Activated CD8-positive, alpha-beta T cell treated with anti-CD3 and anti-CD28 coated beads for 36 hours (primary cell): ENCODE results near the gene MRPS35. TPM values are rescaled to one million over a fixed set of nuclear protein-coding genes. Genes with fewer than 3 reads are reported as not detected.
A peak's percentile ranks its signal among the peaks of the same experiment; 100 is the strongest.

Experiments used
- ATAC-seq: fragments of 200-7000 bp; cut with Tn5 transposase; one replicate; pipeline ENCODE4 v1.10.0; 2021; ENCODE audit warnings: mild to moderate bottlenecking, moderate library complexity
- CTCF ChIA-PET: fragments of 350-600 bp; sonication (Branson Sonifier 250); formaldehyde crosslinking; loops from one replicate; lab custom pipeline; 2021; ENCODE audit warnings: antibody characterized with exemption; lab: Charles Lee
- POLR2A ChIA-PET: fragments of 350-600 bp; sonication (Branson Sonifier 250); formaldehyde crosslinking; loops from one replicate; lab custom pipeline; 2021; ENCODE audit warnings: antibody characterized with exemption; lab: Charles Lee
- DNase-seq: peaks from one replicate; pipeline ENCODE4 v3.0.0-alpha.2; 2020
- H3K27ac Mint-ChIP-seq: one replicate; pipeline ENCODE4 v1.8.0; 2021; ENCODE audit warnings: mild to moderate bottlenecking, mixed read lengths
- H3K27me3 Mint-ChIP-seq: one replicate; pipeline ENCODE4 v1.8.0; 2021; ENCODE audit warnings: mixed read lengths
- H3K36me3 Mint-ChIP-seq: one replicate; pipeline ENCODE4 v1.8.0; 2021; ENCODE audit warnings: low read depth, mixed read lengths
- H3K4me1 Mint-ChIP-seq: one replicate; pipeline ENCODE4 v1.8.0; 2021; ENCODE audit warnings: low read depth, mixed read lengths
- H3K4me3 Mint-ChIP-seq: one replicate; pipeline ENCODE4 v1.8.0; 2021; ENCODE audit warnings: mild to moderate bottlenecking, moderate library complexity, mixed read lengths
- H3K9me3 Mint-ChIP-seq: one replicate; pipeline ENCODE4 v1.8.0; 2021; ENCODE audit warnings: mixed read lengths
- CTCF ChIP-seq: fragments of 200-600 bp; IDR thresholded peaks from one replicate; pipeline ENCODE4 v1.8.0; 2022; ENCODE audit warnings: antibody characterized with exemption, mild to moderate bottlenecking
- intact Hi-C: fragments of 100-400 bp; cut with micrococcal nuclease; formaldehyde crosslinking; loops from one replicate; pipeline ENCODE4 v1.10.0; 2022
- total RNA-seq, 2 experiments: library from RNA; stranded (reverse); gene quantifications; one replicate each; pipeline ENCODE4 v1.2.3, GENCODE V29; 2021

Gene MRPS35
- total RNA-seq, 2 experiments from 2014 or later = 56.4 to 60.5 TPM

GRCh38 chr12:27801630-27802029 lies 91.0 kb downstream of the MRPS35 start:
- DNase-seq = no peak
- CTCF ChIA-PET = interaction anchor here (0.6 to 5.8 kb wide), 2 partner anchors 20 to 139 kb away, joined by 3 to 44 read pairs; no protein-coding TSS in a partner anchor
- peak; percentile 41 for ATAC-seq
- no peak for TF ChIP-seq CTCF
- intact Hi-C loops = no loop called here
- peak overlapping the region; percentile 89 for H3K27ac Mint-ChIP-seq
- no peaks in the 10 kb centered on the region for H3K27me3 Mint-ChIP-seq
- POLR2A ChIA-PET = interaction anchor here (1.1 to 1.9 kb wide), 2 partner anchors 13 to 20 kb away, joined by 3 to 9 read pairs; no protein-coding TSS in a partner anchor
- H3K36me3 Mint-ChIP-seq = peaks cover 23% of the 10 kb centered on the region
- H3K4me3 Mint-ChIP-seq = no peak overlapping the region
- H3K4me1 Mint-ChIP-seq = peaks cover 52% of the 10 kb centered on the region
- no peaks in the 10 kb centered on the region for H3K9me3 Mint-ChIP-seq

GRCh38 chr12:27802511-27802910 lies 91.9 kb downstream of the MRPS35 start:
- Mint-ChIP-seq H3K4me3 (no peak overlapping the region), H3K4me1 (peaks cover 59% of the 10 kb centered on the region), H3K9me3 (no peaks in the 10 kb centered on the region), H3K27me3 (no peaks in the 10 kb centered on the region), H3K27ac (peak overlapping the region; percentile 89), H3K36me3 (peaks cover 15% of the 10 kb centered on the region)
- peak; percentile 45 for DNase-seq
- CTCF ChIA-PET = interaction anchor here (1.1 to 5.8 kb wide), 2 partner anchors 19 to 70 kb away, joined by 3 to 44 read pairs; no protein-coding TSS in a partner anchor
- intact Hi-C loops = no loop called here
- POLR2A ChIA-PET = interaction anchor here (1.3 to 1.9 kb wide), 2 partner anchors 19 to 22 kb away, joined by 3 to 9 read pairs; partner anchors contain the start of genes KLHL42 and MANSC4
- TF ChIP-seq CTCF = no peak
- peak; percentile 54 for ATAC-seq

GRCh38 chr12:27802936-27803335 lies 92.3 kb downstream of the MRPS35 start:
- Mint-ChIP-seq H3K9me3 (no peaks in the 10 kb centered on the region), H3K4me1 (peaks cover 63% of the 10 kb centered on the region), H3K36me3 (peaks cover 12% of the 10 kb centered on the region), H3K27me3 (peaks cover 2% of the 10 kb centered on the region), H3K4me3 (no peak overlapping the region), H3K27ac (peak overlapping the region; percentile 69)
- CTCF ChIA-PET = interaction anchor here (1.1 to 5.8 kb wide), 2 partner anchors 18 to 70 kb away, joined by 3 to 44 read pairs; no protein-coding TSS in a partner anchor
- DNase-seq = no peak
- POLR2A ChIA-PET = interaction anchor here (1.3 to 1.9 kb wide), 2 partner anchors 19 to 23 kb away, joined by 3 to 9 read pairs; partner anchors contain the start of genes KLHL42 and MANSC4
- intact Hi-C loops = no loop called here
- no peak for TF ChIP-seq CTCF
- ATAC-seq = no peak

- Mint-ChIP-seq H3K9me3 (no peaks in the 10 kb centered on the region), H3K36me3 (peaks cover 2% of the 10 kb centered on the region), H3K27me3 (peaks cover 4% of the 10 kb centered on the region), H3K4me1 (peaks cover 57% of the 10 kb centered on the region), H3K4me3 (no peak overlapping the region), H3K27ac (no peak overlapping the region)
- intact Hi-C loops = loop anchor here (2.0 kb wide), 1 partner anchor 18 kb away; no protein-coding TSS in a partner anchor
- ATAC-seq (no peak), DNase-seq (no peak)
- POLR2A ChIA-PET = interaction anchor here (1.7 to 2.8 kb wide), 3 partner anchors 9 to 25 kb away, joined by 5 to 10 read pairs (median 8); partner anchors contain the start of genes KLHL42 and MANSC4
- CTCF ChIA-PET = interaction anchor here (1.0 to 5.8 kb wide), 6 partner anchors 9 to 73 kb away, joined by 3 to 44 read pairs (median 4); partner anchors contain the start of genes KLHL42 and MANSC4
- no peak for TF ChIP-seq CTCF
Measured at GRCh38 chr12:27805238-27805637, 94.6 kb downstream of the MRPS35 start.

Other genes starting within 250 kb of the MRPS35 start
- gene PPFIBP1, start 186.6 kb upstream of the MRPS35 start, total RNA-seq = 1 to 10 TPM; 6.6 to 8.8 TPM
- gene REP15, start 14.4 kb upstream of the MRPS35 start, total RNA-seq = not detected
- gene KLHL42, start 69.4 kb downstream of the MRPS35 start, total RNA-seq = 10 to 100 TPM; 10.2 to 11.3 TPM
- not detected for gene MANSC4, start 69.4 kb downstream of the MRPS35 start, total RNA-seq